SU-DHL-6 (cell line): ENCODE data around the gene GFOD2.

Experiments
- H2AFZ ChIP-seq: fragments of 200-600 bp; sonication (generic); 2 replicates; pipeline ENCODE4 v1.6.1; 2014; ENCODE audit warnings: low read depth, mild to moderate bottlenecking, moderate library complexity, mixed read lengths, antibody characterized with exemption, low read length; ENCODE audit not compliant: severe bottlenecking
- H3F3A ChIP-seq: fragments of 200-600 bp; shearing (Covaris generic); 2 replicates; pipeline ENCODE4 v1.6.0; 2016; ENCODE audit warnings: antibody characterized with exemption, mild to moderate bottlenecking; ENCODE audit not compliant: insufficient read depth
- H3K27ac ChIP-seq: fragments of 200-600 bp; sonication (generic); 2 replicates; pipeline ENCODE4 v1.5.1; 2016; ENCODE audit warnings: low read depth, mild to moderate bottlenecking, low read length, moderate library complexity, mixed read lengths
- H3K27me3 ChIP-seq: fragments of 200-600 bp; sonication (generic), shearing (Covaris generic); 2 replicates; pipeline ENCODE4 v1.6.0; 2014; ENCODE audit warnings: mild to moderate bottlenecking, low read length
- H3K36me3 ChIP-seq: fragments of 200-600 bp; sonication (generic); 2 replicates; pipeline ENCODE4 v1.6.1; 2014; ENCODE audit warnings: mild to moderate bottlenecking, low read length, mixed read lengths
- H3K4me2 ChIP-seq: fragments of 300-600, 200-600 bp; shearing (Covaris generic), sonication (generic); 2 replicates; pipeline ENCODE4 v1.6.0; 2014; ENCODE audit warnings: low read length, low read depth, mild to moderate bottlenecking; ENCODE audit not compliant: poor library complexity, severe bottlenecking
- H3K4me3 ChIP-seq: fragments of 200-600 bp; sonication (generic); 2 replicates; pipeline ENCODE4 v1.5.1; 2014; ENCODE audit warnings: antibody characterized with exemption, low read length, mild to moderate bottlenecking, mixed read lengths; ENCODE audit not compliant: insufficient read depth, poor library complexity, severe bottlenecking
- H3K79me2 ChIP-seq: fragments of 200-600 bp; sonication (generic); 2 replicates; pipeline ENCODE4 v1.6.1; 2014; ENCODE audit warnings: mild to moderate bottlenecking, low read length, moderate library complexity; ENCODE audit not compliant: insufficient read depth
- H3K9ac ChIP-seq: fragments of 200-600 bp; sonication (generic); 2 replicates; pipeline ENCODE4 v1.7.0; 2014; ENCODE audit warnings: mild to moderate bottlenecking, low read length
- H3K9me2 ChIP-seq: fragments of 200-600 bp; sonication (generic); replicated peaks from 2 replicates; pipeline ENCODE4 v1.6.1; 2014; ENCODE audit warnings: low read length; ENCODE audit not compliant: insufficient read depth
- H3K9me3 ChIP-seq: fragments of 200-600 bp; sonication (generic); 2 replicates; pipeline ENCODE4 v1.6.1; 2014; ENCODE audit warnings: low read length, mixed read lengths; ENCODE audit not compliant: insufficient read depth
- H4K20me1 ChIP-seq: fragments of 200-600 bp; sonication (generic); 2 replicates; pipeline ENCODE4 v1.6.1; 2014; ENCODE audit warnings: low read depth, mild to moderate bottlenecking, antibody characterized with exemption, low read length, moderate library complexity, mixed read lengths
- EZH2phosphoT487 ChIP-seq: fragments of 200-600 bp; sonication (generic), shearing (Covaris generic); conservative IDR thresholded peaks from 2 replicates; pipeline ENCODE4 v1.6.1; 2018; ENCODE audit warnings: mild to moderate bottlenecking, antibody characterized with exemption, low read length, moderate library complexity, mixed read lengths
- TF ChIP-seq, protein P1 (sequence below): fragments of 200-600 bp; sonication (generic); IDR thresholded peaks from one replicate; pipeline ENCODE4 v1.5.1; 2017; ENCODE audit warnings: antibody characterized with exemption, mild to moderate bottlenecking, low read length, moderate library complexity; ENCODE audit not compliant: insufficient read depth, poor library complexity, severe bottlenecking

Gene GFOD2

DNA sequence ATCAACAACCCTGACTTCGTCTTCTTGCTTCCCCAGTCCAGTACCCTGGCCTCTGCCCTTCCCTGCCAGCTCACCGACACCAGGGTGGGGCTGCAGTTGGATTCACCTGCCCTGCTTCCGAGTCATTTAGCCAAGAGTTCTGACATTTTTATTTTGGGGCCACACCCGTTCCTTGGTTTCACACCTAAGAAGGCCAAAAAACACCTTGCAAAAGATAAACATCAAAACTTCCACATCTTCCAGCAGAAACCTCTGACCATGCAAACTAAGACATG is 41.8 kb upstream of the GFOD2 start:
- H3K79me2 ChIP-seq, result no peaks in the 10 kb centered on the region
- no peak overlapping the region for H3K27ac ChIP-seq
- no peak for TF ChIP-seq EZH2phosphoT487
- TF ChIP-seq, protein P1, sequence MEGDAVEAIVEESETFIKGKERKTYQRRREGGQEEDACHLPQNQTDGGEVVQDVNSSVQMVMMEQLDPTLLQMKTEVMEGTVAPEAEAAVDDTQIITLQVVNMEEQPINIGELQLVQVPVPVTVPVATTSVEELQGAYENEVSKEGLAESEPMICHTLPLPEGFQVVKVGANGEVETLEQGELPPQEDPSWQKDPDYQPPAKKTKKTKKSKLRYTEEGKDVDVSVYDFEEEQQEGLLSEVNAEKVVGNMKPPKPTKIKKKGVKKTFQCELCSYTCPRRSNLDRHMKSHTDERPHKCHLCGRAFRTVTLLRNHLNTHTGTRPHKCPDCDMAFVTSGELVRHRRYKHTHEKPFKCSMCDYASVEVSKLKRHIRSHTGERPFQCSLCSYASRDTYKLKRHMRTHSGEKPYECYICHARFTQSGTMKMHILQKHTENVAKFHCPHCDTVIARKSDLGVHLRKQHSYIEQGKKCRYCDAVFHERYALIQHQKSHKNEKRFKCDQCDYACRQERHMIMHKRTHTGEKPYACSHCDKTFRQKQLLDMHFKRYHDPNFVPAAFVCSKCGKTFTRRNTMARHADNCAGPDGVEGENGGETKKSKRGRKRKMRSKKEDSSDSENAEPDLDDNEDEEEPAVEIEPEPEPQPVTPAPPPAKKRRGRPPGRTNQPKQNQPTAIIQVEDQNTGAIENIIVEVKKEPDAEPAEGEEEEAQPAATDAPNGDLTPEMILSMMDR, result no peak
- no peak overlapping the region for H3K4me2 ChIP-seq
- H3K27me3 ChIP-seq, result no peaks in the 10 kb centered on the region
- no peaks in the 10 kb centered on the region for H3K9me3 ChIP-seq
- no peaks in the 10 kb centered on the region for H4K20me1 ChIP-seq
- H3K9me2 ChIP-seq, result no peaks in the 10 kb centered on the region
- H3K36me3 ChIP-seq, result no peaks in the 10 kb centered on the region
- H3K4me3 ChIP-seq, result no peak overlapping the region
- H3F3A ChIP-seq, result no peaks in the 10 kb centered on the region
- H3K9ac ChIP-seq, result no peak overlapping the region
- H2AFZ ChIP-seq, result no peak overlapping the region

DNA sequence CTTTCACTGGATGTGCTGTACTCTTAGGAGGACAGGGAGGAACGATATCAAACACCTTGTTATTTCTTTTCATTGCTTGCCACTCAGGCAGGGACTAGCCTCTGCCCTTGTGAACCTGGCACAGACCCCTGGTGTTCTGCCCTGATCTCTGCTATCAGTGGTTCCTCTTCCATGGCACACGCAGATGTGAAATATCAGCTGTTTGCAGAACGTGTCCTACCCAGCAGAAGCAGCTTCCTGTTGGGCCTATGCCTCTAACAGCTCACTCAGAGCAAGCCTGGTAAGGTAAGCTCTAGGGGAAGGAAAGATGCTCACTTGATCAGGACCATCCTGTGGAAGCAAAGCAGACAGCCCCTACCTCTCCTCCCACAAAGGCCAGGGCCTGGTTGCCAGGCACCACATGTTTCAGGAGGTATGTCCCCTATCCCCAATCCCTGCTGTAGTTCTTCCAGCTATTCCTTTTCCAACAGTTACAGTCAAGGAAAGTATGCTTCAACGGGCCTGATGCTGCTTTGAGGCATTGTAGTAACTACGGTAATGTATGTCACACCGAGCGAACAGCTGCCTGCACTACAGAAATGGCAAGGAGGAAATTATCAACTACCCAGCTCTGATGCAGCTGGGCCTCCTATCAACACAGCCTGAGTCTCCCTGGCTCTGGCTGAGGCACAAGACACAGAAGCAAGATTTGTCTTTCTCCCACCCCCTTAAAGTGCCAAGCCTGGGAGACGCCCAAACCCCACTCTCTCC is 41.3 kb upstream of the GFOD2 start:
- H3K4me2 ChIP-seq, result no peak overlapping the region
- no peaks in the 10 kb centered on the region for H3K79me2 ChIP-seq
- no peaks in the 10 kb centered on the region for H3K9me3 ChIP-seq
- no peak overlapping the region for H3K9ac ChIP-seq
- no peaks in the 10 kb centered on the region for H3K36me3 ChIP-seq
- no peak for TF ChIP-seq EZH2phosphoT487
- TF ChIP-seq, protein P1, result no peak
- no peak overlapping the region for H3K4me3 ChIP-seq
- no peaks in the 10 kb centered on the region for H3K9me2 ChIP-seq
- H4K20me1 ChIP-seq, result no peaks in the 10 kb centered on the region
- no peak overlapping the region for H3K27ac ChIP-seq
- no peak overlapping the region for H2AFZ ChIP-seq
- H3K27me3 ChIP-seq, result no peaks in the 10 kb centered on the region
- H3F3A ChIP-seq, result no peaks in the 10 kb centered on the region

DNA sequence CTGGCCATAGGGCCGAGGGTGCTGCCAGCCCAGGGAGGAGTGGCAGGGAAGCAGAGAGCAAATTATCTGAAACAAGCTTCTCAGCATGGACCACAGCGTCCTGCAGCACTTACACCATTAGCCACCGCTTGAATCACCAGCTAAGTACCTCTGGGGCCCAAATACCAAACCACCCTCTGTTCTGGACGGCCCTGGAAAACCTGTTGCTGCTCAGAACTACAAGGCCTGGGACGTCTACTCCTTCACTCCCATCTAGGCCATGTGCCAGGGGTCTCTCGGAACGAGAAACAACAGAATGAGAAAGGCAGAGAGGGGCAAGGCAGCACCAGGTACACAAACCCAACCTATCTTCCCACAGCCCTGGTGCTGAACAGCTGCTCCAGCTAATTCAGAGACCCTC is 39.9 kb upstream of the GFOD2 start:
- Histone ChIP-seq H3K79me2 (no peaks in the 10 kb centered on the region), H3K9me3 (no peaks in the 10 kb centered on the region), H4K20me1 (no peaks in the 10 kb centered on the region), H2AFZ (no peak overlapping the region), H3K36me3 (no peaks in the 10 kb centered on the region), H3K27me3 (no peaks in the 10 kb centered on the region), H3K4me3 (no peak overlapping the region), H3K27ac (no peak overlapping the region), H3K4me2 (no peak overlapping the region), H3K9me2 (no peaks in the 10 kb centered on the region), H3F3A (no peaks in the 10 kb centered on the region), H3K9ac (no peak overlapping the region)
- no peak for TF ChIP-seq EZH2phosphoT487
- TF ChIP-seq, protein P1, result no peak
